Keratinocyte (primary cell): ENCODE results near the gene TPGS1. TPM values are rescaled to one million over a fixed set of nuclear protein-coding genes. Genes with fewer than 3 reads are reported as not detected.

ENCODE experiments used
- DNase-seq: peaks from one replicate; pipeline ENCODE4 v3.0.0-alpha.2; 2011; ENCODE audit warnings: low read depth, missing footprints, low spot score
- FAIRE-seq: peaks from 2 replicates; lab custom pipeline; 2011; peaks lifted over from hg19 to GRCh38; lab: Jason Lieb, UNC
- H2AFZ ChIP-seq: 2 replicates; pipeline ENCODE4 v1.6.0; 2012; ENCODE audit warnings: low read length, control low read depth, inconsistent platforms; ENCODE audit not compliant: control insufficient read depth
- H3K27ac ChIP-seq: 2 replicates; pipeline ENCODE4 v1.5.1; 2011; ENCODE audit warnings: low read length; ENCODE audit not compliant: control insufficient read depth, insufficient read depth
- H3K27me3 ChIP-seq: 3 replicates; pipeline ENCODE4 v1.6.0; 2011; ENCODE audit warnings: low read length; ENCODE audit not compliant: control insufficient read depth, insufficient read depth; ENCODE audit errors: extremely low read depth
- H3K36me3 ChIP-seq, 2 experiments: 2 replicates in 1 of 2; 3 replicates in 1 of 2; pipeline ENCODE4 v1.5.1; 2011; ENCODE audit warnings: low read length in 2 of 2, mild to moderate bottlenecking in 1 of 2; ENCODE audit not compliant: control insufficient read depth in 2 of 2, insufficient read depth in 2 of 2; ENCODE audit errors: extremely low read depth in 1 of 2
- H3K4me1 ChIP-seq: 3 replicates; pipeline ENCODE4 v1.5.1; 2011; ENCODE audit warnings: low read length; ENCODE audit not compliant: control insufficient read depth, insufficient read depth; ENCODE audit errors: extremely low read depth
- H3K4me2 ChIP-seq: 3 replicates; pipeline ENCODE4 v1.6.0; 2011; ENCODE audit warnings: low read depth, low read length; ENCODE audit not compliant: control insufficient read depth, insufficient read depth; ENCODE audit errors: extremely low read depth
- H3K4me3 ChIP-seq, 3 experiments: fragments of 200-600 bp in 1 of 3; sonication (generic) in 1 of 3; 2 replicates in 2 of 3; 3 replicates in 1 of 3; pipeline ENCODE4 v1.5.1; 2011 to 2016; ENCODE audit warnings: low read length in 3 of 3, mild to moderate bottlenecking in 3 of 3, control low read depth in 2 of 3, inconsistent platforms in 1 of 3, low read depth in 1 of 3, mixed read lengths in 1 of 3, mixed run types in 1 of 3, moderate library complexity in 1 of 3; ENCODE audit not compliant: control insufficient read depth in 2 of 3, insufficient read depth in 2 of 3; ENCODE audit errors: extremely low read depth in 1 of 3
- H3K79me2 ChIP-seq: 2 replicates; pipeline ENCODE4 v1.6.0; 2012; ENCODE audit warnings: low read length; ENCODE audit not compliant: control insufficient read depth, insufficient read depth
- H3K9ac ChIP-seq: 3 replicates; pipeline ENCODE4 v1.6.0; 2011; ENCODE audit warnings: low read length; ENCODE audit not compliant: control insufficient read depth, insufficient read depth; ENCODE audit errors: extremely low read depth
- H3K9me1 ChIP-seq: 3 replicates; pipeline ENCODE4 v1.6.0; 2011; ENCODE audit warnings: low read length; ENCODE audit not compliant: control insufficient read depth, insufficient read depth; ENCODE audit errors: extremely low read depth
- H3K9me3 ChIP-seq: 2 replicates; pipeline ENCODE4 v1.5.1; 2012; ENCODE audit warnings: low read depth, low read length; ENCODE audit not compliant: control insufficient read depth
- H4K20me1 ChIP-seq: 3 replicates; pipeline ENCODE4 v1.6.0; 2011; ENCODE audit warnings: low read length; ENCODE audit not compliant: control insufficient read depth, insufficient read depth; ENCODE audit errors: extremely low read depth
- CTCF ChIP-seq, 3 experiments: IDR thresholded peaks in 1 of 3; conservative IDR thresholded peaks in 1 of 3; optimal IDR thresholded peaks in 1 of 3; 2 replicates in 2 of 3; 3 replicates in 1 of 3; pipeline versions ENCODE3 to v1.5.1; 2011; ENCODE audit warnings: low read length in 3 of 3, mild to moderate bottlenecking in 3 of 3, moderate library complexity in 2 of 3, control low read depth in 1 of 3, inconsistent platforms in 1 of 3; ENCODE audit not compliant: insufficient read depth in 2 of 3; ENCODE audit errors: extremely low read depth in 1 of 3
- EZH2 ChIP-seq: IDR thresholded peaks from one replicate; pipeline ENCODE4 v1.6.1; 2012; ENCODE audit warnings: inconsistent platforms, mild to moderate bottlenecking, low read length, moderate library complexity
- dilution Hi-C: fragments of 300-500 bp; cut with MboI; formaldehyde crosslinking; loops from one replicate; pipeline ENCODE4 v1.7.0; 2020; ENCODE audit warnings: low sequenced_read_pairs; ENCODE audit not compliant: extremely low pct_ligation_motif_present
- polyA plus RNA-seq, 5 experiments: library from polyadenylated mRNA; depleted of rRNA in 3 of 5; stranded (reverse) in 3 of 5; stranded (forward) in 1 of 5; unstranded in 1 of 5; fragments of >200 nt; gene quantifications; 1 replicate in 1 of 5; 2 replicates in 3 of 5; 3 replicates in 1 of 5; pipeline versions ENCODE4 v1.2.1 to v1.2.3, GENCODE V29; 2011 to 2012; ENCODE audit warnings: missing spikeins in 2 of 5, low read depth in 1 of 5, low replicate concordance in 1 of 5

TPGS1 gene
- polyA plus RNA-seq, 1 donor (not counting 4 experiments of a cell fraction or from before 2014, with no cell fraction given), result 1.4 TPM

GRCh38 chr19:474126-475078 is 32.9 kb upstream of the TPGS1 start:
- Histone ChIP-seq H3K4me3 (no peak overlapping the region), H3K9ac (no peak overlapping the region), H3K27me3 (no peaks in the 10 kb centered on the region), H3K4me1 (no peaks in the 10 kb centered on the region), H4K20me1 (no peaks in the 10 kb centered on the region), H3K9me1 (no peaks in the 10 kb centered on the region), H3K4me2 (no peak overlapping the region), H3K27ac (no peak overlapping the region), H3K9me3 (no peaks in the 10 kb centered on the region), H3K79me2 (no peaks in the 10 kb centered on the region), H2AFZ (no peak overlapping the region), H3K36me3 (no peaks in the 10 kb centered on the region)
- no peak for DNase-seq
- no peak for FAIRE-seq
- TF ChIP-seq CTCF (optimal IDR thresholded peaks at IDR 0.05 in 1 of 3, IDR thresholded peaks at IDR 0.05 in 1 of 3, conservative IDR thresholded peaks at IDR 0.05 in 1 of 3; ENCODE audit: extremely low read depth in 1 of 3, insufficient read depth in 2 of 3, low read length in 3 of 3), result no peak
- no peak for TF ChIP-seq EZH2
- dilution Hi-C loops, result no loop called here

- no peak overlapping the region for H3K27ac ChIP-seq
- no peaks in the 10 kb centered on the region for H3K79me2 ChIP-seq
- H2AFZ ChIP-seq, result no peak overlapping the region
- no peaks in the 10 kb centered on the region for H3K4me1 ChIP-seq
- no peak for TF ChIP-seq CTCF (optimal IDR thresholded peaks at IDR 0.05 in 1 of 3, IDR thresholded peaks at IDR 0.05 in 1 of 3, conservative IDR thresholded peaks at IDR 0.05 in 1 of 3; ENCODE audit: extremely low read depth in 1 of 3, insufficient read depth in 2 of 3, low read length in 3 of 3)
- H3K4me3 ChIP-seq, result no peak overlapping the region
- FAIRE-seq, result no peak
- H3K36me3 ChIP-seq, result no peaks in the 10 kb centered on the region
- H3K9me1 ChIP-seq, result no peaks in the 10 kb centered on the region
- no peak overlapping the region for H3K4me2 ChIP-seq
- H4K20me1 ChIP-seq, result no peaks in the 10 kb centered on the region
- dilution Hi-C loops, result no loop called here
- no peaks in the 10 kb centered on the region for H3K9me3 ChIP-seq
- no peaks in the 10 kb centered on the region for H3K27me3 ChIP-seq
- no peak for DNase-seq
- no peak overlapping the region for H3K9ac ChIP-seq
These were observed 31.9 kb upstream of the TPGS1 start for GRCh38 chr19:475360-475759.
